Bronchial smooth muscle cell (primary cell): ENCODE data around the gene GALK1. TPM values are rescaled to one million over a fixed set of nuclear protein-coding genes. Genes with fewer than 3 reads are reported as not detected.

Source experiments
- total RNA-seq: library from RNA; depleted of rRNA; stranded (reverse); fragments of >200 nt; gene quantifications from 2 replicates; pipeline ENCODE4 v1.2.1, GENCODE V29; 2014

GALK1 gene
- total RNA-seq: 35.4 and 54.4 TPM in 2 replicates

GRCh38 chr17:75764711-75765421, at the start of gene GALK1:
Gene GALK1, minus strand, starts transcription at chr17:75765192. Its CDS starts 56 bp downstream, at chr17:75765136.

GRCh38 chr17:75784473-75785015, 19.6 kb upstream of the GALK1 start, which contains the start of gene UNK:
Gene UNK, plus strand, starts transcription at chr17:75784806. Its CDS starts 75 bp downstream, at chr17:75784881.

GRCh38 chr17:75720656-75721462, 44.1 kb downstream of the GALK1 start, which contains the start of gene ITGB4:
Gene ITGB4, plus strand, starts transcription at chr17:75721459. Its CDS starts 3,245 bp downstream, at chr17:75724704.

Other genes with a start within 250 kb of the GALK1 start
- gene CASKIN2, start 249.7 kb downstream of the GALK1 start, total RNA-seq: 3.8 and 4.9 TPM in 2 replicates
- gene TSEN54, start 248.7 kb downstream of the GALK1 start, total RNA-seq: 5.9 and 8.2 TPM in 2 replicates
- 0.47 and 0.52 TPM in 2 replicates for gene LLGL2, start 239.5 kb downstream of the GALK1 start, total RNA-seq
- 3.9 and 13.5 TPM in 2 replicates for gene MYO15B, start 177.4 kb downstream of the GALK1 start, total RNA-seq
- not detected in 2 replicates for gene SMIM5, start 131.8 kb downstream of the GALK1 start, total RNA-seq
- gene RECQL5, start 98.0 kb downstream of the GALK1 start, total RNA-seq: 20.8 and 23.8 TPM in 2 replicates
- 52.6 and 53.8 TPM in 2 replicates for gene SAP30BP, start 97.9 kb downstream of the GALK1 start, total RNA-seq
- gene ITGB4, start 43.7 kb downstream of the GALK1 start, total RNA-seq: under 0.01 and 0.60 TPM in 2 replicates
- 11.4 and 12.3 TPM in 2 replicates for gene UNK, start 19.6 kb upstream of the GALK1 start, total RNA-seq
- 1.6 and 2.5 TPM in 2 replicates for gene UNC13D, start 79.2 kb upstream of the GALK1 start, total RNA-seq
- 22.7 and 36.3 TPM in 2 replicates for gene WBP2, start 90.1 kb upstream of the GALK1 start, total RNA-seq
- gene TRIM47, start 113.4 kb upstream of the GALK1 start, total RNA-seq: 8.4 and 23.0 TPM in 2 replicates
- gene TRIM65, start 131.8 kb upstream of the GALK1 start, total RNA-seq: 8.7 and 12.3 TPM in 2 replicates
- 21.5 and 26.8 TPM in 2 replicates for gene MRPL38, start 139.7 kb upstream of the GALK1 start, total RNA-seq
- gene FBF1, start 175.8 kb upstream of the GALK1 start, total RNA-seq: 9.8 and 16.6 TPM in 2 replicates
- gene ACOX1, start 214.0 kb upstream of the GALK1 start, total RNA-seq: 50.6 and 61.0 TPM in 2 replicates
- gene TEN1, start 214.0 kb upstream of the GALK1 start, total RNA-seq: 13.1 and 21.3 TPM in 2 replicates
- 1.4 and 3.0 TPM in 2 replicates for gene CDK3, start 235.7 kb upstream of the GALK1 start, total RNA-seq